Fibroblast of gingiva (primary cell): ENCODE results near the gene KIF3A.

Experiments used
- DNase-seq: peaks from one replicate; pipeline ENCODE4 v3.0.0-alpha.2; 2011; ENCODE audit warnings: low read depth

Gene KIF3A

GRCh38 chr5:132736853-132737833, at the start of gene KIF3A:
KIF3A (minus strand) TSS chr5:132737546; CDS start chr5:132737419, 127 bp downstream.
- peak; percentile 90 for DNase-seq

- DNase-seq = peak; percentile 33
Measured at GRCh38 chr5:132787076-132787475, 49.7 kb upstream of the KIF3A start.

GRCh38 chr5:132785864-132786263, 48.5 kb upstream of the KIF3A start:
- no peak for DNase-seq

GRCh38 chr5:132785365-132785764, 48.0 kb upstream of the KIF3A start:
- no peak for DNase-seq

GRCh38 chr5:132782101-132782500, 44.8 kb upstream of the KIF3A start:
- no peak for DNase-seq

- no peak for DNase-seq
Measured at GRCh38 chr5:132781029-132781428, 43.7 kb upstream of the KIF3A start.

GRCh38 chr5:132780577-132780976, 43.2 kb upstream of the KIF3A start:
- DNase-seq = no peak

- DNase-seq = no peak
Measured at GRCh38 chr5:132779961-132780360, 42.6 kb upstream of the KIF3A start.

- no peak for DNase-seq
Measured at GRCh38 chr5:132778856-132779255, 41.5 kb upstream of the KIF3A start.

GRCh38 chr5:132778129-132778528, 40.8 kb upstream of the KIF3A start:
- no peak for DNase-seq

- peak; percentile 55 for DNase-seq
Measured at GRCh38 chr5:132777209-132778069, 40.1 kb upstream of the KIF3A start, which contains the start of gene SEPTIN8. SEPTIN8 (minus strand) TSS chr5:132777239; CDS start chr5:132777137, 102 bp downstream.

GRCh38 chr5:132776938-132777208, 39.5 kb upstream of the KIF3A start:
- DNase-seq = no peak

- no peak for DNase-seq
Measured at GRCh38 chr5:132776131-132776937, 39.0 kb upstream of the KIF3A start.

GRCh38 chr5:132775476-132775961, 38.2 kb upstream of the KIF3A start:
- no peak for DNase-seq

- DNase-seq = no peak
Measured at GRCh38 chr5:132774896-132775295, 37.5 kb upstream of the KIF3A start.

- DNase-seq = no peak
Measured at GRCh38 chr5:132774406-132774805, 37.1 kb upstream of the KIF3A start.

- DNase-seq = no peak
Measured at GRCh38 chr5:132773601-132774355, 36.4 kb upstream of the KIF3A start.

GRCh38 chr5:132773114-132773513, 35.8 kb upstream of the KIF3A start:
- no peak for DNase-seq

GRCh38 chr5:132772291-132773070, 35.1 kb upstream of the KIF3A start:
- DNase-seq = no peak

GRCh38 chr5:132771503-132771998, 34.2 kb upstream of the KIF3A start:
- peak; percentile 48 for DNase-seq
